Right renal pelvis (tissue), 4 donors: ENCODE results near the gene EWSR1. TPM values are rescaled to one million over a fixed set of nuclear protein-coding genes. Genes with fewer than 3 reads are reported as not detected.

ENCODE experiments used
- DNase-seq, 4 donors: peaks; one replicate each; pipeline ENCODE4 v3.0.0-alpha.2; 2013; ENCODE audit warnings: low read depth in 4 of 4, low spot score in 3 of 4, missing footprints in 1 of 4
- polyA plus RNA-seq, 4 donors: library from polyadenylated mRNA; unstranded; fragments of 120-200 nt; gene quantifications; one replicate each; pipeline ENCODE4 v1.2.1, GENCODE V29; 2013; ENCODE audit not compliant: insufficient read length in 4 of 4

The EWSR1 gene
- polyA plus RNA-seq, 4 donors, result 281 to 341 (median 320) TPM

- no peak for DNase-seq
Observed at GRCh38 chr22:29267462-29267857, 608 bp upstream of the EWSR1 start.

- DNase-seq, result peak in 2 of 4 donors; percentile 18 to 36
Observed at GRCh38 chr22:29268511-29269229, 602 bp downstream of the EWSR1 start.

- DNase-seq, result no peak
Observed at GRCh38 chr22:29269230-29269604, 1.1 kb downstream of the EWSR1 start.

- DNase-seq, result no peak
Observed at GRCh38 chr22:29269731-29270474, 1.8 kb downstream of the EWSR1 start.

- DNase-seq, result no peak
Observed at GRCh38 chr22:29270475-29271271, 2.6 kb downstream of the EWSR1 start.

- DNase-seq, result no peak
Observed at GRCh38 chr22:29272624-29273023, 4.6 kb downstream of the EWSR1 start.

- DNase-seq, result no peak
Observed at GRCh38 chr22:29275167-29275566, 7.1 kb downstream of the EWSR1 start.

GRCh38 chr22:29275819-29276565, 7.9 kb downstream of the EWSR1 start:
- no peak for DNase-seq

- no peak for DNase-seq
Observed at GRCh38 chr22:29277927-29278326, 9.9 kb downstream of the EWSR1 start.

GRCh38 chr22:29284196-29284595, 16.1 kb downstream of the EWSR1 start:
- no peak for DNase-seq

- no peak for DNase-seq
Observed at GRCh38 chr22:29288837-29289236, 20.8 kb downstream of the EWSR1 start.

- no peak for DNase-seq
Observed at GRCh38 chr22:29290061-29290460, 22.0 kb downstream of the EWSR1 start.

- DNase-seq, result no peak
Observed at GRCh38 chr22:29291215-29291614, 23.1 kb downstream of the EWSR1 start.

- DNase-seq, result no peak
Observed at GRCh38 chr22:29292379-29292778, 24.3 kb downstream of the EWSR1 start.

- no peak for DNase-seq
Observed at GRCh38 chr22:29298641-29299040, 30.6 kb downstream of the EWSR1 start.

- DNase-seq, result no peak
Observed at GRCh38 chr22:29299136-29299900, 31.2 kb downstream of the EWSR1 start.

- DNase-seq, result no peak
Observed at GRCh38 chr22:29300467-29300806, 32.4 kb downstream of the EWSR1 start.

- DNase-seq, result no peak
Observed at GRCh38 chr22:29300807-29301601, 32.9 kb downstream of the EWSR1 start.

- DNase-seq, result no peak
Observed at GRCh38 chr22:29301716-29302401, 33.8 kb downstream of the EWSR1 start.
